Head of caudate nucleus (tissue), 42 donors: ENCODE measurements around the gene RUBCNL.
"Not testable (repeated sequence)": the region's sequence is repeated elsewhere in the genome, so short reads cannot be mapped to it uniquely, and the experiment has no call there.

ENCODE experiments used
- DNase-seq, 42 donors: peaks; one replicate each; pipeline versions ENCODE4 v3.0.0 to v3.0.0-alpha.2; 2020 to 2021; ENCODE audit warnings: mixed read lengths in 7 of 42
- intact Hi-C: fragments of 100-400 bp; cut with DNase I; formaldehyde crosslinking; loops from one replicate; pipeline ENCODE4 v1.15.0; 2022

The RUBCNL gene, protein sequence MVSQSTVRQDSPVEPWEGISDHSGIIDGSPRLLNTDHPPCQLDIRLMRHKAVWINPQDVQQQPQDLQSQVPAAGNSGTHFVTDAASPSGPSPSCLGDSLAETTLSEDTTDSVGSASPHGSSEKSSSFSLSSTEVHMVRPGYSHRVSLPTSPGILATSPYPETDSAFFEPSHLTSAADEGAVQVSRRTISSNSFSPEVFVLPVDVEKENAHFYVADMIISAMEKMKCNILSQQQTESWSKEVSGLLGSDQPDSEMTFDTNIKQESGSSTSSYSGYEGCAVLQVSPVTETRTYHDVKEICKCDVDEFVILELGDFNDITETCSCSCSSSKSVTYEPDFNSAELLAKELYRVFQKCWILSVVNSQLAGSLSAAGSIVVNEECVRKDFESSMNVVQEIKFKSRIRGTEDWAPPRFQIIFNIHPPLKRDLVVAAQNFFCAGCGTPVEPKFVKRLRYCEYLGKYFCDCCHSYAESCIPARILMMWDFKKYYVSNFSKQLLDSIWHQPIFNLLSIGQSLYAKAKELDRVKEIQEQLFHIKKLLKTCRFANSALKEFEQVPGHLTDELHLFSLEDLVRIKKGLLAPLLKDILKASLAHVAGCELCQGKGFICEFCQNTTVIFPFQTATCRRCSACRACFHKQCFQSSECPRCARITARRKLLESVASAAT

DNA sequence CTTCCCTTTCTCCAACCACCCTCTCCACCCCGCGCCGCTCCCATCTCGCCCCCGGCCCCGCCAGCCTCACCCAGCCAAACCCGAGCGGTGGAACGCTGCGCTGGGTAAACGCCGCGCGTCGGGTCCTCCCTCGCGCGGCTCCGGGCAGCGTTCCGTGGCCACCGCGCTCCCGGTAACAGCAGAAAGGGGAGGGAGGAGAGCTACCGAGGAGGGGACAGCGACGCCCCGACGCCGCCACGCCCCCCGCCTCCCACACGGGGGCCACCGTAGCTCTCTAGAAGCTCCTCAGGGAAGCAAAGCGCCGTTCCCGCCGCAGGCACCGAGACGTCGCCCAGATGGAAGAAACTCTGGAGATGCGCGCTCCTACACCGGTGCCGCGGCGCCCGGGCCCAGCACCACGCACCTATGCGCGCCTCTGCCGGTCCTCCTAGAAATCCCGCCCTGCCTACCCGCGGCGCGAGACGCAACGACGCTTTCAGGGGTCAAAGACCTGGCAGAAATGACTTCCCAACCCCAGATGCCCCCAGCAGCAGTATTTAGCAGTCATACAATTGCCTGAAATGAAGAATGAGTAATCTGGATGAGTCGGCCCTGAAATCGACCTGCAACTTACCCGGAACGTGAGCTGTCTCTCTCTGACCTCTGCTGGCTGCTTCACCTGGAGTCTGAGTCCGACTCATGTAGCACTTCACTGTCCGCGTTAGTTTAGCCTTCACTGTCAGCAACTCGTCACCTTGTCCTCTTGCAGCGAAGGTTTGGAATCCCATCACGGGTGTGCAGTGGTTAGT, at the start of gene RUBCNL:
RUBCNL (minus strand) TSS at position 189 of the 788 bp plus-strand sequence. CDS start 14,777 bp downstream, outside the sequence.
- DNase-seq = peak in 41 of 42 donors; percentile 13 to 78 (median 60)

DNA sequence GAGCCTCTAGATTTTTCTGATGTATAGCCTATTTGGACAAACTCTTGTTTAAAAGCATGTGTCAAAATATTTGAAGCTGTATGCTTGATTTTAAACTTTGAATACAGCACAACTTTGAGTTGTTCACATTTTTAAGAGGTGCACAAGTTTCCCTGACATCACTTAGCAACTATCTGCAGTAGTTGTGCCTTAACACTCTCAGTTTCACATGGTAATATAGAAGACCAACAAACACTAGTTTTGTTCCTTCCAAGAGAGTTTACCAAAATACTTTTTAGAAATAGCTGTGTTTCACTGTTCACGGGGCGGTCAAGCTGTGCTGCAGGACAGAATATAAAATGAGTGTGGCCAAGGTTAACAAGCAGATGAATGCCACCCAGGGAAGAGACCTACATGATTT, 42.5 kb upstream of the RUBCNL start:
- DNase-seq, intact Hi-C loops: not testable (repeated sequence)

More for the DNA sequence above, at the start of gene RUBCNL:
- intact Hi-C loops = no loop called here

GRCh38 chr13:46405457-46405856, 18.4 kb upstream of the RUBCNL start:
- intact Hi-C loops = no loop called here

DNA sequence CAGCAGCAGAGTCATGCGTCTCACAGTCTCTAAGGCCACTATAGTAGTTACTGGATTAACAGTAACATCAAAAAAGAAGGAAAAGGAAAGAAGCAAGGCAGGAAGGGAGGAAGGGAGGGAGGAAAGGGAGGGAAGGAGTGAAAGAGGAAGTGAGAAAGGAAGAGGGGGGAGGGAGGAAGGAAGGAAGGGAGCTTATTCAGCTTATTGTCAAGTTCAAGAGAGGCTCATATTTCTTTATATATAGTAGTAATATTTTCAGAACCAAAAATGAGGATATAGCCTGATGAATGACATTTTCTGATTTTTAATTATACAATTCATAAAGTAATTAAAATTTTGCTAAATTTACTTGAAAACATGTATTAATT, 17.7 kb upstream of the RUBCNL start:
- intact Hi-C loops = no loop called here
- DNase-seq = no peak

More at GRCh38 chr13:46405457-46405856, 18.4 kb upstream of the RUBCNL start:
- no peak for DNase-seq

- no peak for DNase-seq
- intact Hi-C loops = no loop called here
Observed at GRCh38 chr13:46403851-46404732, 17.0 kb upstream of the RUBCNL start.

DNA sequence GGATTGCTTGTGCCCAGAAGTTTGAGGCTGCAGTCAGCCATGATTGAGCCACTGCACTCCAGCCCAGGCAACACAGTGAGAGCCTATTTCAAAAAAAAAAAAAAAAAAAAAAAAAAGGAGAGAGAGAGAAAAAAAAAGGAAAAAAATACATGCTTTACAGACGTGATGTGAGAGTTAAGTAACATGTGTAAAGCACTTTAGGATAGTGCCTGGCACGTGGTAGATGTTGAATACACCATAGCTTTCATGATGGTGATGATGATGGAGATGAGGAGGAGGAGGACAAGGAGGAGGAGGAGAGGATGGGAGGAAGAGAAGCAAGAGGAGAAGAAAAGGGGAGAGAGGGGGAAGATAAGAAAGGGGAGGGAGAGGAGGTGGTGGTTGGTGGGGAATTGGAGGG, 15.1 kb upstream of the RUBCNL start:
- DNase-seq = no peak
- intact Hi-C loops = no loop called here

DNA sequence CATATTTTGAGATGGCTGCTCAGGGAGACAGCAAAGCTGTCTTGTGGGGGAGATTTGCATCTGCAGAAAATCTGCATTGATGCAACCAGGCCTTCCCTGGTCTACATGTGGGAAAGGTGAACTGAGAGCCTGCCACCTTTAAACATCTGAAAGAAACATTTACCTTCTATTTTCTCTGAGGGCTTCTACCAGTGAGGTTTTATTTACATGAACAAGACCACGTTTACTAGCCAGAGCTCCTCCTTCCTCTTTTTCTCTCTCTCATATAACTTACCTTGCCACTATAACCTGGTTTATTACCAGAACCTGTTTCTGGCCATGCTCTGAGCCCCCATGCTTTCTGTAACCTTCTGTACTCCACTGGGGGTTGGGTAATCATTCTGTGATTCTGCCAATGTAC, 14.4 kb upstream of the RUBCNL start:
- intact Hi-C loops = no loop called here
- no peak for DNase-seq

DNA sequence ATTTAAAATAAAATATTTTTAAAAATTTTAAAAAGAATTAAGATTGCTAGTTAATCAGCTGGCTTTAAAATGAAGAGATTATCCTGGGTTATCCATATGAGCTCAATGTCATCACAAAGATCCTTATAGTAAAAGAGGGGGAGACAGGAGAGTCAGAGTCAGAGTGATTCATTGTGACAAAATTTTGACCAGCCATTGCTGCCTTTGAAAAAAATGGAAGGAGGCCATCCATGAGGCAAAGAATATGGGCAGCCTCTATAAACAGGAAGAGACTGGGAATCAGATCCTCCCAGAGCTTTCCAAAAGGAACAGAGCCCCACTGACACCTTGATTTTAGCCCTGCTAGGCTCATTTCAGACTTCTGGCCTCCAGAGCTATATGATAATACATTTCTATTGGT, 9.3 kb upstream of the RUBCNL start:
- DNase-seq = no peak
- intact Hi-C loops = no loop called here

DNA sequence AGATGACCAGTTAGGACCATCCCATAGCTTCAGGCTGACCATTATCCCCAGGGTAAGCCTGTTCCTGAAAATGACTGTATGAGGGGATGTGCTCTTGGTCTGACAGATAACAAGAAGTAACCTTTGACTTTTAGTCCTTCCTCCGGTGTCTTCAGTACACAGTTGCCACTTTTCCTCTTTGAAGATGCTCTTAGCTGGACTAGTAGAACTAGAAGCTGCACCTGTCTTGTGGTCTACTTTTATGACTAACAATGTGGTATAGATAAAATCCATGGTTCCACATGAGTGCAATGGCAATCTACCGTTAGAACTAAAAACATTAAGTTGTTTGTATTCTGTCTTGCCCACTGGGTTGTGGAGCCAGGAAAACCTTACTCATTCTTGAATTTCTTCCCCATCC, 5.9 kb upstream of the RUBCNL start:
- intact Hi-C loops = no loop called here
- DNase-seq = no peak

GRCh38 chr13:46389457-46390451, 2.7 kb upstream of the RUBCNL start:
- intact Hi-C loops = no loop called here
- DNase-seq = peak; percentile 65 to 94 (median 86)

GRCh38 chr13:46388846-46389245, 1.8 kb upstream of the RUBCNL start:
- intact Hi-C loops = no loop called here
- DNase-seq = no peak

DNA sequence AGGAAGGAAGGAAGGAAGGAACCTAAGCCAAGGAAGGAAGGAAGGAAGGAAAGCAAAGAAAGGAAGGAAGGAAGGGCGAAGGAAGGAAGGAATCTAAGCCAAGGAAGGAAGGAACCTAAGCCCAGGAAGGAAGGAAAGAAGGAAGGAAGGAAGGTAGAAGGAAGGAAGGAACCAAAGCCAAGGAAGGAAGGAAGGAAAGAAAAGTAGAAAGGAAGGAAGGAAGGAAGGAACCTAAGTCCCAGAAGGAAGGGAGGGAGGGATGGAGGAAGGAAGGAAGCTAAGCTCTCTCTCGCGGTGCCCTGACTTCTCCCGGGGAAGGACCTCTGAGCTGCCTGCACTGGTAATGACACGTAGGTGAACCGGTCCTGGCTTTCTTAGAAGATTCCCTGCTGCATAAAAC, 1.3 kb upstream of the RUBCNL start:
- intact Hi-C loops = no loop called here
- no peak for DNase-seq

DNA sequence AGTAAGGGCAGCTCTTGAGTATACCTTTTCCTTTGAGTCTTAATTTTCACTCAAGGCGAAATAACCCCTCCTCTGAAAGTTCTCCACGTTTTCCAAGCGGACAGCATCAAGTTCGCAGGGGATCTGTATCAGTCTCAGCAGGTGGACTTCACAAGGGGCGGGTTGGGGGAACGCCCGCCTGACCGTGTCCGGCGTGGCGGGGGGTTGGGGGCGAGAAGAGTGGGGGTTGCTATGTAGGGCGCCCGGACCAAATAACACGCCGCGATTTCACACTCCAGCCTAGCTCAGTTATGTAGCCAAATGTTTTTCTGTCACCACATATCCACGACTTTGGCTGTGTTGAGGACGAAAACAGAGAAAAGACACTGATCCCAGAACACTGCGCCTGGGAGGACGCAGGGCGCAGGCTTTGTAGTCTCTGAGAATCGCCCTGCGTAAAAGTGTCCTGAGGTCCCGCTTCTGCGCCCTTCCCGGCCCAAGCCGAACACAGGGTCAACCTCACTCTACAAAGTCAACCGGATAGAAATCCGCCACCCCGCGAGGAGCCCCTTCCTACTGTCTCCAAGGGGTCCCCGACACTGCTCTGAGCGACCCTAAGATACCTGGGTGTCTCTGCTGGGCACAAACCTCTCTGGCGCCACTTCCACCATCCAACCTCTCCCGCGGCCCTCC, 524 bp downstream of the RUBCNL start:
- peak in 9 of 42 donors; percentile 8 to 41 (median 20) for DNase-seq
- intact Hi-C loops = no loop called here

GRCh38 chr13:46385946-46386345, 1.1 kb downstream of the RUBCNL start:
- intact Hi-C loops = no loop called here
- no peak for DNase-seq

DNA sequence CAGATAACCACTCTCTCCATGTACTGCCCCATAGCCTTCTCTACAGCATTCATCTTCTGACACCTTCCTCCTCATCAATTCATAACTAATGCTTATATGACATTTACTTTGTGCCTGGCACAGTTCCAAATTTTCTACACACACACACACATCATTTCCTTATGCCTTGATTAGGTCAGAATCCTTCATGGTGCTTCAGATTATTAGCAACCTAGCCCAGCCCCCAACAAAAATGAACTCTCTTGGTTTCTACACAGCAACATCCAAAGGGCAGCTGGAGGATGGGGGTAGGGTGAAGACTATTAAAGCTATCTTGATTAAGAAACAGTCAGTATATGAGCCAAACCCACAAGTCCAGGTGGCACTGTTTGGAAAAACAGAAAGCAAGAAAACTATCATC, 3.7 kb downstream of the RUBCNL start:
- DNase-seq = no peak
- intact Hi-C loops = no loop called here

GRCh38 chr13:46382224-46382623, 4.8 kb downstream of the RUBCNL start:
- no peak for DNase-seq
- intact Hi-C loops = no loop called here

DNA sequence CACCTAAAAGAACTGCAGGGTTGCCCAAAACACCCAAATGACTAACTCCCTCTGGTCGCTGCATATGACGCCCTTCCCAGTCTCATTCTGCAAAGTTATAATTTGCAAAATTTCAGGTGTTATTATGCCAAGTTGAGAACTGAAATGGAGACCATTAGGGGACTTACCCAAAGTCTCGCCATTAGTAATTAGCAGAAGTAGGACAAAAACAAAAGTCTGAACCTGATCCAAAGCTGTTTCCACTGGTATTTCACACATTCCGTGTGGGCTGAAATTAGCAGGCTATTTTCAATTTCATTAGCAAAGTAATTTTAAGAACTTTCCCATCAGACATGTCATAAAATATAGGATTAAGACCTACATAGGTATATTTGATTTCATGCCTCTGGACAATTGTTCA, 6.8 kb downstream of the RUBCNL start:
- DNase-seq = no peak
- intact Hi-C loops = no loop called here
